Measurements from ENCODE around the gene NMUR1.

NMUR1 gene

GRCh38 chr2:231476920-231477319 is 53.3 kb downstream of the NMUR1 start:
- H3K9me2 ChIP-seq (ENCODE audit: low read depth, low read length), result no peaks in the 10 kb centered on the region
- H3K4me2 ChIP-seq (ENCODE audit: low read length), result no peak overlapping the region
- no peaks in the 10 kb centered on the region for H3K36me3 ChIP-seq (ENCODE audit: insufficient read depth, low read length)
- no peaks in the 10 kb centered on the region for H4K20me1 ChIP-seq (ENCODE audit: insufficient read depth, low read length)
- H3K9me3 ChIP-seq (ENCODE audit: low read length), result no peaks in the 10 kb centered on the region
- no peak for TF ChIP-seq EZH2 (IDR thresholded peaks at IDR 0.05; ENCODE audit: borderline replicate concordance, low read length)
- TF ChIP-seq CTCF (IDR thresholded peaks at IDR 0.05; ENCODE audit: low read length), result no peak
- no peaks in the 10 kb centered on the region for H3K4me1 ChIP-seq (ENCODE audit: insufficient read depth, low read length, severe bottlenecking)
- H3K27me3 ChIP-seq (ENCODE audit: insufficient read depth, low read length), result peaks cover 4% of the 10 kb centered on the region; the same call in 1 of the 2 replicates
- H3F3A ChIP-seq (ENCODE audit: insufficient read depth, low read length), result no peaks in the 10 kb centered on the region
- H3K79me2 ChIP-seq (ENCODE audit: insufficient read depth, low read length), result no peaks in the 10 kb centered on the region
- H3K27ac ChIP-seq (ENCODE audit: low read depth, low read length, poor library complexity, severe bottlenecking), result no peak overlapping the region
- no peak overlapping the region for H2AFZ ChIP-seq (ENCODE audit: low read length)
- no peak overlapping the region for H3K9ac ChIP-seq (ENCODE audit: low read length)
- H3K4me3 ChIP-seq (ENCODE audit: low read depth, low read length, poor library complexity, severe bottlenecking), result no peak overlapping the region

GRCh38 chr2:231475965-231476364 is 54.3 kb downstream of the NMUR1 start:
- no peaks in the 10 kb centered on the region for H3K79me2 ChIP-seq (ENCODE audit: insufficient read depth, low read length)
- no peak for TF ChIP-seq EZH2 (IDR thresholded peaks at IDR 0.05; ENCODE audit: borderline replicate concordance, low read length)
- TF ChIP-seq CTCF (IDR thresholded peaks at IDR 0.05; ENCODE audit: low read length), result no peak
- no peak overlapping the region for H3K4me2 ChIP-seq (ENCODE audit: low read length)
- H3K27me3 ChIP-seq (ENCODE audit: insufficient read depth, low read length), result peaks cover 4% of the 10 kb centered on the region; the same call in 1 of the 2 replicates
- no peaks in the 10 kb centered on the region for H3F3A ChIP-seq (ENCODE audit: insufficient read depth, low read length)
- no peak overlapping the region for H2AFZ ChIP-seq (ENCODE audit: low read length)
- no peaks in the 10 kb centered on the region for H3K36me3 ChIP-seq (ENCODE audit: insufficient read depth, low read length)
- H3K9ac ChIP-seq (ENCODE audit: low read length), result no peak overlapping the region
- H3K4me1 ChIP-seq (ENCODE audit: insufficient read depth, low read length, severe bottlenecking), result no peaks in the 10 kb centered on the region
- H4K20me1 ChIP-seq (ENCODE audit: insufficient read depth, low read length), result no peaks in the 10 kb centered on the region
- no peak overlapping the region for H3K4me3 ChIP-seq (ENCODE audit: low read depth, low read length, poor library complexity, severe bottlenecking)
- H3K27ac ChIP-seq (ENCODE audit: low read depth, low read length, poor library complexity, severe bottlenecking), result no peak overlapping the region
- no peaks in the 10 kb centered on the region for H3K9me3 ChIP-seq (ENCODE audit: low read length)
- H3K9me2 ChIP-seq (ENCODE audit: low read depth, low read length), result no peaks in the 10 kb centered on the region

Data from OCI-LY1 (cell line).